Right ventricle myocardium superior (tissue), 1 donor: ENCODE results near the gene SLC25A31. TPM values are rescaled to one million over a fixed set of nuclear protein-coding genes. Genes with fewer than 3 reads are reported as not detected.

Experiments
- ATAC-seq: fragments of 200-7000 bp; cut with Tn5 transposase; one replicate; pipeline ENCODE4 v1.9.1; 2020; ENCODE audit warnings: mild to moderate bottlenecking; ENCODE audit not compliant: poor library complexity
- DNase-seq: peaks from one replicate; pipeline ENCODE4 v3.0.0-alpha.2; 2020
- intact Hi-C: fragments of 100-400 bp; cut with DNase I; formaldehyde crosslinking; loops from one replicate; pipeline ENCODE4 v1.11.2; 2022
- total RNA-seq: library from RNA; stranded (reverse); fragmentation: NEBNext Ultra II Directional; extraction: Animal tissue kit (Norgen Biotek cat#: 25700); gene quantifications from one replicate; pipeline ENCODE4 v1.2.1, GENCODE V29; 2021
- donor health status: DM: no; HTN: yes; CAD: no; lungs with severe emphysema.

Gene SLC25A31
- total RNA-seq, 1 donor from 2014 or later: not detected

DNA sequence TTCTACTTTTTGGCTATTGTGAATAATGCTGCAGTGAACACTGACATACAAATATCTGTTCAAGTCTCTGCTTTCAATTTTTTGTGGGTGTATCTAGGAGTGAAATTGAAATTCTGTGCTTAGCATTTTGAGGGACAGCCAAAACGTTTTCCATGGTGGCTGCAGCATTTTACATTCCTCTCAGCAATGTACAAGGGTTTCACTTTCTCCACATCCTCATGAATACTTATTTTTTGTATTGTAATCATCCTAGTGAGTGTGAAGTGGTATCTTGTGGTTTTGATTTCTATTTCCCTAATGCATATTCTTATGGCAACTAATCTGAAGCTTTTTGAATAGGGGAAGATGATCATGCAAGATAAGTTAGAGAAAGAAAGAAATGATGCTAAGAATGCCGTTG lies 92.2 kb downstream of the SLC25A31 start:
- ATAC-seq (no peak), DNase-seq (no peak)
- intact Hi-C loops: no loop called here

Other genes with a start within 250 kb of the SLC25A31 start
- gene INTU, start 97.4 kb upstream of the SLC25A31 start, total RNA-seq: 4.0 TPM
- gene HSPA4L, start 51.9 kb downstream of the SLC25A31 start, total RNA-seq: 4.8 TPM
- gene PLK4, start 150.5 kb downstream of the SLC25A31 start, total RNA-seq: 0.54 TPM
- gene MFSD8, start 234.8 kb downstream of the SLC25A31 start, total RNA-seq: 9.4 TPM
- gene ABHD18, start 235.0 kb downstream of the SLC25A31 start, total RNA-seq: 10.0 TPM